T1000 (cell line): ENCODE measurements around the gene SNRPD2.
"Not testable (repeated sequence)": the region's sequence is repeated elsewhere in the genome, so short reads cannot be mapped to it uniquely, and the experiment has no call there.

Experiments
- DNase-seq: peaks from one replicate; lab custom pipeline; 2025; ENCODE audit warnings: mixed read lengths; lab: John Stamatoyannopoulos, UW

The SNRPD2 gene

DNA sequence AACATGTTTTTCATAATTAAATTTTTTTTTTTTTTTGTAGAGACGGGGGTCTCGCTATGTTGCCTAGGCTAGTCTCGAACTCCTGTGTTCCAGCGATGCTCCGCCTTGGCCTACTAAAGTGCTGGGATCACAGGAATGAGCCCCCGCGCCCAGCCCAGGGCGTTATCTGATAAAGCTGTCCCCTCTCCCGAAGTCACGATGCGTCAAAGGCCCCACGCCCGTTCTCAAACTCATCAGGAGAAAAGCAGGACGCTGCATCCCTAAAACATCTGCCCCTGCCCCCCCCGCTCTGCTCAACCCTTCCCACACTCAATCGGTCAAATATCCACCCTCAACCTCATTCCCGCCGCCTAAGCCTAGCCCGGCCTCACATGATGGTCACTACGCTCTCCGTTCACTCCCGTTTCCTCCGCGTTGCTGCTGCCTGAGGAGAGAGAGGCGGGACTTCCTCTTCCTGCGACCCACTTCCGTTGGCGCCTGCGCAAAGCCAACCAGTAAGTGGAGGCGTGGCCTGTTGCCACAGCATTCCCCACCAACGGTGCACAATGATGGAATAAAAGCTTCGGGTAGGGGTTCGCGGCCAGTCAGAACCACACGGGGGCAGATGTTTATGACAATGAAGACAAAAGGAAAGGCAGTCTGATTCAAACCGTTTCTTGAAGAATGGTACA, at the start of gene SNRPD2:
Gene SNRPD2 (minus strand): TSS at position 438 of the 671 bp plus-strand sequence. CDS start 65 bp downstream, at position 373.
- peak; percentile 93 for DNase-seq

DNA sequence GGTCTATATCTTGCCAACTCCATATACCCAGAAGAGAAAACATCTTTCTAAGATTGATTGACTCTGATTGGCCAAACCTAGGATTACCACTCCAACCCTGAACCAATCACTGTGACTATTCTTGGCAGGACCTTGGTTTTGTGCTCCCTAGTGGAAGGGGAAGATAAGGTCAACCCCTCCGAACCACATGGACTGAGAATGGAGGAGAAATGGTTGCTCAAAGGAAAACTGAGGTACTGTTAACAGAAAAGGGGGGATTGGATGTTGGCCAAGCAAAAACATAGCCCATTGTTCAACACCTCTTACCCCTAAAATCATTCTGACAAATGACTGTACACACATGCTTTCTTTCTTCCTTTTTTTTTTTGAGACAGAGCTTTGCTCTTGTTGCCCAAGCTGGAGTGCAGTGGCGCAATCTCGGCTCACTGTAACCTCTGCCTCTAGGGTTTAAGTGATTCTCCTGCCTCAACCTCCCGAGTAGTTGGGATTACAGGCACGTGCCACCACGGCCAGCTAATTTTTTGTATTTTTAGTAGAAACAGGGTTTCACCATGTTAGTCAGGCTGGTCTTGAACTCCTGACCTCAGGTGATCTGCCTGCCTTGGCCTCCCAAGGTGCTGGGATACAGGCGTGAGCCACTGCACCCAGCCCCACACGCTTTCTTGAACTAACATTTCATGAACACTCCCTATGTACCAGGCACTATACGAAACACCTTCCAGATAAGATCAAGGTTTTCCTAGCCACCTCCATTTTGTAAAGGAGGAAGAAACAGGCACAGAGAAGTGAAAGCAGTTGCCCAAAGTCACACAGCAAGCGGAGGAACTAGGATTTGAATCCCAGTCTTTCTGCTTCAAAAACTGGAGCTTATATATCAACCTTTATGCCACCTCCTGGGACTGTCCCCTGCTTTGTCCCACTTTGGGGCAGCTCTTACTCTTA, 48.0 kb upstream of the SNRPD2 start:
- no peak for DNase-seq

DNA sequence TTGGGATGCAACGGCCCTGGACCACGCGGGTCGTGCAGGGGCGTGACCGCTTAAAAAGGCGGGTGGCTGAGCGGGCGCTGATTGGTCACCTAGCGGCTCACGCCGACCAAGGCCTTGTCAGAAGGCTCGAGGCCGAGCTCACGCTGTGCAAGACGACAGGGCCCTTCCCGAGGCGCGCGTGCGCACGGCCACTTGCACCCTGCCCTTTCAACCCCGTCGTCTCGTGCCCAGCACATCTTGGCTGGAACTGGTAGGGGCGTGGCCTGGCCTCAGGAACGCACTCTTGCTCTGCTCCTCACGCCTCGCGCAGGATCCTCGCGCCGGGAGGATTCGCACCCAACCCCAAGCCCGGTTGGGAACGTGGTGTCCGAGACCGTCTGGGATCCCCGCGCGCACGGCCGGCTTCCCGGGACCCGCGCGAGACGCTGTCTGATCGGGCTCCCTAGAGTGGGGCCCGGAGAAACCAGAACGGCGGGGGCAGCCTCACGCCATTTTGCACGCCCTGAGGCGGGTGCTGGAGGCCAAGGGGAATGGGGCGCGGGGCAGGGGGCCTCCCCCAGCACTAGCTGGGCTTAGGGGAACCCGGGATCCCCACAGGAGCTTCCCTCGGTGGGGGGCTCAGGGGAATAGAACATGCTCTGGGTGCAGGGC, 41.5 kb upstream of the SNRPD2 start, which contains the start of gene MEIOSIN:
Gene MEIOSIN (plus strand): TSS at position 280 of the 651 bp plus-strand sequence. CDS start 1,938 bp downstream, outside the sequence.
- DNase-seq = no peak

DNA sequence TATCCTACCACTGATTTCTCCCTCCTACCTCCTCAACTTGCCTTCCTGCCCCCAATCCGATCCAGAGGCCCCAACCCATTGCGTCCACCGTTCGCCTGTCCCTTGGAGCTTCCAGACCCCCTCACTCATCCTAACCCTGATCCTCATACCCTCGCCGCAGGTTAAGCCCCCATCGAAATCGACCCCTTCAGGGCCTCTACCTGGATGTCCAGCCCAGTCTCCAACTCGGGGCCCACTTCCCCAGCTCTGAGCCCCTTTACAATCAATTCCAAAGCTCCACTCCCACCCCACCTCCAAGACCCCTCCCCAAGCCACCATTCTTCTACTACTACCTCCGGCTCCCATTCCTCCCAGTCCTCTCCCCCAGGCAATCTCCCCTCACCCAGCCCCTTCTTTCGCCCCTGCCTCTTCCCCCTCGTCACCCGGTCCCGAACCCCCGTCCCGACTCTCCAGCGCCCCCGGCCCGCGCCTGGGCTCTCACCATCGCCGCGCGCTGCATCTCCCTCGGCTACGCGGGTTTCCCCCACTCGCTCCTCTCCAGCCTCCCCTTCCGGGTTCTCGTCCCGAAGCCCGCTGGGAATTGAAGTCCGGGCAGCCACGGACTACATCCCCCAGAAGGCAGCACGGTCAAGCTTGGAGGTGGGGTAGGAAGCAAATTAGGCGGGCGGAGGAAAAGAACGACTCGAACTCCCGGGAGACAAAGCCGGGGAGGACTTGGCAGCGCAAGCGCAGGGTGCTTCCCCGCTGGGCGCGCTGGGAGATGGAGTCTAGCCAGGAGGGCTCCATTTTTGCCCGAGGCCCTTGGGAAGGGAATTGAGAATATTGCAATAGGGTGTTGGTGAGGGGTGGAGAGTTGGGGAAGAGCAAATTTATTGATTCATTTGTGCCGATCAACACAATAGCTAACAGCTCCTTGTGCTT, 38.9 kb upstream of the SNRPD2 start, which contains the start of gene FBXO46:
Gene FBXO46 (minus strand): TSS at position 529 of the 921 bp plus-strand sequence. CDS start 17,401 bp downstream, outside the sequence.
- DNase-seq = peak; percentile 94

DNA sequence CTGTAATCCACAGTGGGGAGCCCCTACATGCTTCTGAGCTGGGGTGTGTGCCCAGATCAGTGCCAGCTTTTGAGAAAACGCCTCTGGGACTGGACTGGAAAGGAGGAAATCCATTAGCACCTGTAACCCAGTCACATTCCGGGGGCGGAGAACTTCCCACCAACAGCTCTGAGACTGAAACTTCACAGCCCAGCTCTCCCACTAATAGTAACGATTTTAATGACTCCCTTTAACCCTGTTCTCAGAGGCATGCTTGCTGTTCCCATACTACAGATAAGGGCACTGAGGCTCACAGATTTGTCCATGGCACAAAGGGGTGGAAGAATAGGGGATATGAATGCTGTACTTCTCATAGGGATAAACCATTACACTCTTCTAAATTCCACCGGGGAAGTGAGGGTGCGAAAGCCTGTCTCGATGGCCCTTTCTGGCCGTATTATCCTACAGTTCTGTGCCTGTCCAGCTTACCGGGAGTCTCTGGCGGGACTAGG, 38.1 kb upstream of the SNRPD2 start:
- no peak for DNase-seq

DNA sequence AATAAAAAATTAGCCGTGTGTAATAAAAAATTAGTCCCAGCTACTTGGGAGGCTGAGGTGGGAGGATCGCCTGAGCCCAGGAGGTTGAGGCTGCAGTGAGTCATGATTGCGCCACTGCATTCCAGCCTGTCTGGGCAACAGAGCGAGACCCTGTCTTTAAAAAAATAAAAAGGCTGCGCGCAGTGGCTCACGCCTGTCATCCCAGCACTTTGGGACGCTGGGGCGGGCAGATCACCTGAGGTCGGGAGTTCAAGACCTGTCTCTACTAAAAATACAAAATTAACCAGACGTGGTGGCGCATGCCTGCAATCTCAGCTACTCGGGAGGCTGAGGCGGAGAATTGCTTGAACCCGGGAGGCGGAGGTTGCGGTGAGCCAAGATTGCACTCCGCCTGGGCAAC, 36.9 kb upstream of the SNRPD2 start:
- DNase-seq = not testable (repeated sequence)

DNA sequence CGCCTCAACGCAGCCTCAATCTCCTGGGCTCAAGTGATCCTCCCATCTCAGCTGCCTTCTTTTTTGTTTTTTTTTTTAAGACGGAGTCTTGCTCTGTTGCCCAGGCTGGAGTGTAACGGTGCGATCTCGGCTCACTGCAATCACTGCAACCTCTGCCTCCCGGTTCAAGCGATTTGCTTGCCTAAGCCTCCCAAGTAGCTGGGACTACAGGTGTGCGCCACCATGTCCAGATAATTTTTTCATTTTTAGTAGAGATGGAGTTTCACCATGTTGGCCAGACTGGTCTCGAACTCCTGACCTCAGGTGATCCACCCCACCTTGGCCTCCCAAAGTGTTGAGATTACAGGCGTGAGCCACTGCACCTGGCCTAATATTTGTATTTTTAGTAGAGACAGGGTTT, 28.3 kb upstream of the SNRPD2 start:
- DNase-seq = not testable (repeated sequence)

DNA sequence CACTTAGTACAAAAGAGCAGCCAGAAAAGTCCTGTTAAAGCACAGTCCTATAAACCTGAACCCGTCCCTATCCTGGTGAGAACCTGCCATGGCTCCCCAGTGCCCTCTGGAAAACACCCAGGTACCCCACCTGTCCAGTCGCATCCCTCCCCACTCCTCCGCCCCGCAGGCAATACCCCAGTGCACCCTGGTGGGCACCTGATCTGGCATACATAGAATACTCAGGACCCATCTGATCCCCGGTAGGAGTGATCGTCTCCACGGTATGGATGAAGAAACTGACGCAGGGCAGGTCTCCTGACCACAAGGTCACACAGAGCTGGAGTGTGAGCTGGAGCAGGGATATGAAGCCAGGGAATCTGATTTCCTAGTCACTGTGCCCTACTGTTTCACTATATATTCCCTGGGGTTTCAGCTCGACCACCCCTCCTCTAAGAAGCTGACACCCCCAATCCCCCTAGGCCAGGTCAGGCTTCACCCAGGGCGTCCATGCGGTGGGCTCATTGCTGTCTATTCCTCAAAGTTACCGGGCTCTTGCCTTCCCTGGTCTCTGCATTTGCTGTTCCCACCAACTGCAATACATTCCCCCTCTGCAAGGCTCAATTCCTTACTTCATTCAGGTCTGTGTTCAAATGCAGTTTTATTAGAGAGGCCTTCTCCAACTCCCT, 26.4 kb upstream of the SNRPD2 start:
- DNase-seq = no peak

DNA sequence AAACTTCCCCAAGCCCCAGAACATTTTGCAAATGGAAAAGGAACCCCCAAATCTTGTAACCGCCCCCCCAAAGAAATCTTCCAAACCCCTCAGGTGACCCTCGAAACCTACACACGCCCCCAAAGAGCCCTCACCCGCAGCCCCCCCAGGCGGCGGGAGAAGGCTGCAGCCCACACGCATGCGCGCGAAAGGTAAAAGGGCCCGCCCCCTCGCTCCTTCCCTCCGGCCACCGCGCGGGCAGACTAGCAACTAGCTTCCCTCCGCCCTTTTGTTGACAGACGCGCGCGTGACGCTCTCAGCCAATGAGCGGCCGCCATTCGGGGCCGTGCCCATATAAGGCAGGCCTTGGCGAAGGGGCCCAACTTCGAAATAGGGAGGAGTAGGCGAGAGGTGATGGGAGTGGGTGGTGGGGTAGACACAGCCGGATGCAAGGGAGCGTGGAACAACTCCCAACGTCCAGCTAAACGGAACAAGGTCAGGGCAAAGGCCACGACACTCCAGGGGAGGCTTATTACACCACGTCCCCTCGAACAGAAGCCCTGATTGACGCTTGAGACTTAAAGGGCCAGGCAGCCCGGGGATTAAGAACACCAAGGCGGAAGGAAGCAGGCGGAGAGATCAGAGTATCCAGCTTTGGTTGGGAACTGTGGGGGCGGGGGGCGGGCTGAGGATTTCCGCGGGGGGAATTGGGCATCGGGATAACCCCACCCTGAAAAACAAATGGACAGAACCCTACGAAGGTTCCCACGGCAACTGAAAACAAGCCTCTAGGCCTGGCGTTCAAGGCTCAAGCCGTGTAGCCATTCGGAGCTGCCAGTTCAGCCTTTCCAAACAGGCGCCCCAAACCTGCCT, 25.6 kb upstream of the SNRPD2 start:
- peak; percentile 88 for DNase-seq

DNA sequence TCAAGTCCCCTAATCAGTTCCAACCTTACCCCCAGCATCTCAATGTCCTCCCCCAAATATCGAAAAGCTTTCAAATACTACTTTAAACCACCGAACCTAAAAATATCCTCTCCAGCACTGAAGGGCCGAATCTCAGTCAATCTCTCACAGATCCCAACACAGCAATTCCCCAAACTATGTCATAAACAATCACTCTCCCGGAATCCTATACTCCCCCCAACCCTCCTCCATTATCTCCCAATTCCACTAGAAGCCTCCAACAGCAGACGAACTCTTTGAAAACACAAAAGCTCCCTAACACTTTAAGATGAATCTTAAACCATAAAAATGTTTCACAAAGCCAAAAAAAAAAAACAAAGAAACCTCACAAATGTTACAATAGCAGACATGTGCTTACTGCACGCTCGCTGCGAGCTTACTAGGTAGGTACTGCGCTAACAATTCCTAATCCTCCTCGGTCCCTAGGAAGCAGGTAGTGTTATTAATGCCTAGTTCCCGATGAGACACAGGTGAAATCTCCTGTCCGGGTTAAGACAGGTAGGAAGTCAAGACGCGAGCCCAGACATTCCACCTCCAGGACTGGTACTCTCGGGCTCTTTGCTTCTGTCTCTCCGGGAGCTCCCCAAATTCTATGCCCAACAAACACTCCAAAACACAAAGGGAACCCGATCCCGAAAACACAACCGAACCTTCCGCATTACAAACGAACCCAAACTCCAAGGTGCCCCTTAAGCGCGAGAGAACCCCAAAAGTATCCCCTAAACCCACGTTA, 24.8 kb upstream of the SNRPD2 start:
- no peak for DNase-seq

DNA sequence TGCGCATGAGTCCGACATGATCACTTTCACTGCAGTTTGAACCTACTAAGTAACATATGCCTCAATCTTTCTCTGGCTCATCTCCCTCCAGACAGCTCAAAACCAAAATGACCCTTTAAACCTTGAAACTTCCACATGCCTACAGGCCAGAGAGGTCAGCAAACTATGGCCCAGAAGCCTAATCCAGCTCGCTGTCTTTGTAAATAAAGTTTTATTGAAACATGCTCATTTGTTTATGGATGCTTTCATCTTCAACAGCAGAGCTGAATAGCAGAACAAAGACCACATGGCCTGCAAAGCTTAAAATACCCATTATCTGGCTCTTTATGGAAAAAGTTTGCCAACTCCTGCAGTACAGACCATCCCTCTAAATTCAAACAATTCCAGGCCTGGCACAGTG, 23.4 kb upstream of the SNRPD2 start:
- no peak for DNase-seq

DNA sequence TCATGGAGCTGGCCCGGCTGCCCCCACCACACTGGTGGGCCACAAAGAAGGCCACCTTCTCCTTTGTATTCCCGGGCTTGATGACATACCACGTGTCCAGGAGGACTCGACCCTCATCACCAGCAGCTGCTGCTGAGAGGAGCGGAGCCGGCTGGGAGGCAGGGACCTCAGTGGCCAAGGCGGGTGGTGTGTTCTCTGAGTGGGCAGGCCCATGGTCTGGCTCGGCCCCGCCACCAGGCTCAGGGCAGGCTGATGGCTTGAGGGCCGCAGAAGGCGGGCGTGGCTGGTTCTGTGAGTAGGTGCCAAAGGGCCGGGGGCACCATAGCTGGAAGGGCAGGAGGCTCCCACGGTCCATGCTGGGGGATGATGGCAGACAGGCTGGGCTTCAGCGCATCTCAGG, 21.4 kb upstream of the SNRPD2 start:
- DNase-seq = no peak

DNA sequence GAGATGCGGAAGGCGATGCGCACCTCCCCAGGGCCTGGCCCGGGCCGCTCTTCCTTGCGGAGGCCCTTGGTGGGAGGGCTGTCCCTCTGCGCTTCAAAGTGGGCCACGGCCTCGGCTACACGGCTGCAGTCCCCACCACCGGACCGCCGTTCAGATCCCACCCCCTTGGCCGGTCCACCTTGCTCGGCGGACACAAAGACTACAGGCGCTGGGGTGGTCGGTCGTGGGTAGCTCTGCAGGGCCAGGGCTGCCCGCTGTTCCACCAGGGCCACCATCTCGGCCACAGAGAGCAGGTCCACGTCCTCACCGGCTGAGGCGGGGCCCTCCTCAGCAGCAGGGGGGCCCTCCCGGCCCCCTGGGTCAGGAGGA, 20.9 kb upstream of the SNRPD2 start:
- DNase-seq = no peak

DNA sequence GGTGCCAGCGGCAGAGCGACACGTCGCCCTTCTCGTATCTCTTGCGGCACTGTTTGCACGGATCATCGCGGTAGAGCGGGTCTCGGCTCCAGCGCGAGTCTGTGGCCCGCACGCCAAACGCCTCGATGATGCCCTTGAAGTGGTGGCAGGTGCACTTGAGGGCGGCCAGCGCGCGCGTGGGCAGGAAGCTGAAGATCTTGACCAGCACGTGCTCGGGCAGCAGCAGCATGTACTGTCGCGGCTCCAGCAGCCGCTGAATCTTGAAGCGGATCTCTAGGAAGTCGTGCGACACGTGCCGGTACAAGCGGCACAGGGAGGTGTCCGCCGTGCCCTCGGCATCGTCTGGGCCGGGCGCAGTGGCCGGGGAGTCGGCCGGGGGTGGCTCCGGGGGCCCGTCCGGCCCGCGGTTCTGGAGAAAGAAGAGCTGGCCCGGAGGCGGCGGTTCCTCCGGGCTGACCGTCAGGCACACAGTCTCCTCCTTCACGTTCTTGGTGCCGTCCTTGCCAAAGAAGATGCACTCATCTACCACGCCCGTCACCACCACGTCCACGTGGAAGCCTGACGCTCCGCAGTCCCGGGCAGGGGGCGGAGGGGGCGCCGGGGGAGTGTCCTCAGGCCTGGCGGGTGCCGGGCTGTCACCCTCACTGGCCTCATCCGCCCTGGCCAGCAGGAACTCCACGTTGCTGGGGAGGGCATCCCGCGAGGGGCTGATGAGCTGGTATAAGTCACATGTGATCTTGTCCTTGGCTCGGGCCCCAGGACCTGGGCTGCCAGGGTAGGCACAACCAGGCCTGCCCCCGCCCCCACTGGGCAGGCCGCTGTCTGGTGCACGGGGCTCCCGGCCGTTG, 20.3 kb upstream of the SNRPD2 start:
- DNase-seq = no peak

DNA sequence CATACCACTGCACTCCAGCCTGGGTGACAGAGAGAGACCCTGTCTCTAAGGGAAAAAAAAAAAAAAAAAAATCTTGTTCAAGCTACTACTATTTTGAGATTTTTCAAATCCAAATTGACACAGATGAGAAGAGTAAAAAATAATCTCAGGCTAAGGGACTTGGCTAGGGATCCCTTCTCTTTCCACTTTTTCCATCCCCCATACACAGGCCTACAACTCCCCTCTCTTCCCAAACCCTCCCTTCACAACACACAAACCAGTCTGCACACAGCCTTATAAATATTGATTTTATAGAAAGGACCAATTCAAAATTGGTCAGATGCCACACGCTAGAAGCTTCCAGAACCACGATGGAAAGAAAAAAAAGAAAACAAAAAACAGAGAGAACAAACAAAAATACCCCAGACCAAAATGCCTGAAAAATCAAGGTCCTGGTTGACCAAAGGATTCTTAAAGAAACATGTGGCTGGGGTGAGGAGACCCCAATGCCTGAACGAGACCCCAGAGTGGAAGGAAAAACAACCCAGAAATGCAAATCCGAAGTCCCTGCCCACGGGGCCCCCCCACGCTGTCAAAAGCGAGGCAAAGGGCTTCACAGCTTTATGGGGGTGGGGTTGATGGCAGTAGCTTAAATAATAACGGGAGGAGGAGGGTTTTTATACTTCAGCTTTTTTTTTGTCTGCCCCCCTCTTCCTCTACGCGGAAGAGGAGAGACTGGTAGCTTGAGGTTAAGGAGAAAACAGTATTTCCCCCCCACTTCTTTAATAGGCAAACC, 18.8 kb upstream of the SNRPD2 start:
- no peak for DNase-seq

DNA sequence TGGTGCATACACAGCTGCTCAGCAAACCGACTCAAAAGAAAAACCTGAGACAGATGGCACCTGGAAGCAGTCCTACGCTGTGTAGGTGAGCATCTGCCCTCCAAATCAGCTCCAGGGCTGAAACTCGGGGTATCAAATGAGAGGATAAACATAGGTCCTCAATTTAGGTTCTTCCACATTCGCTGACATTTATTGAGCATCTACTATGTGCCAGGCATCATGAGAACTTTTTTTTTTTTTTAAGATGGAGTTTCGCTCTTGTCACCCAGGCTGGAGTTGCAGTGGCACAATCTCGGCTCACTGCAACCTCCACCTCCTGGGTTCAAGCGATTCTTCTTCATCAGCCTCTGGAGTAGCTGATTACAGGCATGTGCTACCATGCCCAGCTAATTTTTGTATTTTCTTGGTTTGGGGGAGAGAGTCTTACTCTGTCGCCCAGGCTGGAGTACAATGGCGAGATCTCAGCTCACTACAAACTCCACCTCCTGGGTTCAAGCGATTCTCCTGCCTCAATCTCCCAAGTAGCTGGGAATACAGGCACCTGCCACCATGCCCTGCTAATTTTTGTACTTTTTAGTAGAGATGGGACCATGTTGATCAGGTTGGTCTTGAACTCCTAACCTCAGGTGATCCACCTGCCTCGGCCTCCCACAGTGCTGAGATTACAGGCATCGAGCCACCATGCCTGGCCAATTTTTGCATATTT, 14.1 kb upstream of the SNRPD2 start:
- DNase-seq = no peak
